Adrenal gland (tissue), 12 donors: Measurements from ENCODE around the gene RGS7. TPM values are rescaled to one million over a fixed set of nuclear protein-coding genes. Genes with fewer than 3 reads are reported as not detected.

Source experiments
- DNase-seq, 7 donors: peaks; one replicate each; pipeline ENCODE4 v3.0.0-alpha.2; 2019 to 2020
- H3K27ac ChIP-seq, 5 donors: fragments of 200-600 bp; sonication (generic) in 4 of 5; 1 replicate in 3 of 5; 2 replicates in 2 of 5; pipeline versions ENCODE4 v1.5.1 to v1.8.0; 2016 to 2020; ENCODE audit warnings: mild to moderate bottlenecking in 1 of 5
- H3K27me3 ChIP-seq: fragments of 200-600 bp; 2 replicates; pipeline ENCODE4 v1.8.0; 2021
- H3K36me3 ChIP-seq, 2 donors: fragments of 200-600 bp; replicated peaks in 1 of 2; 1 replicate in 1 of 2; 2 replicates in 1 of 2; pipeline versions ENCODE4 v1.5.1 to v1.8.0; 2018 to 2022
- H3K4me1 ChIP-seq, 2 donors: fragments of 200-600 bp; replicated peaks in 1 of 2; 1 replicate in 1 of 2; 2 replicates in 1 of 2; pipeline versions ENCODE4 v1.5.1 to v1.8.0; 2018 to 2021
- H3K4me3 ChIP-seq, 4 donors: fragments of 200-600 bp; sonication (generic) in 3 of 4; one replicate each; pipeline ENCODE4 v1.5.1; 2016 to 2018
- H3K9me3 ChIP-seq, 3 donors: fragments of 200-600 bp; sonication (generic) in 1 of 3; replicated peaks in 1 of 3; 1 replicate in 2 of 3; 2 replicates in 1 of 3; pipeline versions ENCODE4 v1.5.1 to v1.8.0; 2016 to 2021
- POLR2A ChIP-seq, 2 donors: fragments of 450-650 bp; IDR thresholded peaks; one replicate each; pipeline ENCODE4 v1.6.1; 2017; ENCODE audit warnings: antibody characterized with exemption in 2 of 2, mild to moderate bottlenecking in 2 of 2, moderate library complexity in 1 of 2
- WGBS, 4 donors: extraction: QIAGEN DNeasy Blood & Tissue Kit in 2 of 4; methylation state at CpG; one replicate each; pipeline versions ENCODE4 v1.1.5 to v1.1.7; 2013 to 2017; 5-methylcytosine and 5-hydroxymethylcytosine counted together
- intact Hi-C, 2 donors: fragments of 100-400 bp; cut with DNase I; formaldehyde crosslinking; loops; one replicate each; pipeline versions ENCODE4 v1.14.1 to v1.15.0; 2022 to 2023
- polyA plus RNA-seq, 3 donors: library from polyadenylated mRNA; stranded (reverse); fragments of 200-250 nt in 2 of 3; fragments of 350-450 nt in 1 of 3; fragmentation: Illumina TruSeq in 1 of 3; extraction: RNeasy Lipid Tissue Mini Kit (QIAGEN cat#74804) in 1 of 3; gene quantifications; one replicate each; pipeline ENCODE4 v1.2.3, GENCODE V29; 2013 to 2014
- total RNA-seq, 9 donors: library from RNA; depleted of rRNA in 4 of 9; stranded (reverse); fragments of >200 nt in 4 of 9; fragments of 120-200 nt in 1 of 9; fragmentation: NEBNext Ultra II Directional in 1 of 9; extraction: Animal tissue kit (Norgen Biotek cat#: 25700) in 1 of 9; gene quantifications; one replicate each; pipeline versions ENCODE4 v1.1.0 to v1.2.4, GENCODE V29; 2013 to 2023
- TF ChIP-seq, protein P1 (sequence below), 6 experiments: fragments of 450-650 bp in 4 of 6; fragments of 200-600 bp in 2 of 6; sonication (generic) in 1 of 6; IDR thresholded peaks; 1 replicate in 5 of 6; 2 replicates in 1 of 6; pipeline versions ENCODE4 v1.5.1 to v1.8.0; 2016 to 2021; ENCODE audit warnings: antibody characterized with exemption in 6 of 6, mild to moderate bottlenecking in 2 of 6, moderate library complexity in 1 of 6
- donor health status: healthy with polysubstance abuse.
- donor health status: Bipolar disorder and iron deficiency.
- donor health status: DM: yes; HTN: yes; CAD: no.
- donor health status: DM: no; HTN: no; CAD: no.
- donor health status: DM: no; HTN: no; CAD: no.
- donor health status: DM: yes; HTN: yes; CAD: no.

The RGS7 gene
- total and polyA plus RNA-seq, 12 donors = 1.1 to 6.1 (median 3.0) TPM

GRCh38 chr1:240801442-240801841, 555.6 kb downstream of the RGS7 start:
- 93 to 98% (median 94%) methylated on average over 3 of the region's 3 CpGs for WGBS, 4 donors
- H3K27me3 ChIP-seq = no peaks in the 10 kb centered on the region
- intact Hi-C loops = no loop called here
- DNase-seq = no peak
- H3K27ac ChIP-seq = no peak overlapping the region
- TF ChIP-seq, protein P1, sequence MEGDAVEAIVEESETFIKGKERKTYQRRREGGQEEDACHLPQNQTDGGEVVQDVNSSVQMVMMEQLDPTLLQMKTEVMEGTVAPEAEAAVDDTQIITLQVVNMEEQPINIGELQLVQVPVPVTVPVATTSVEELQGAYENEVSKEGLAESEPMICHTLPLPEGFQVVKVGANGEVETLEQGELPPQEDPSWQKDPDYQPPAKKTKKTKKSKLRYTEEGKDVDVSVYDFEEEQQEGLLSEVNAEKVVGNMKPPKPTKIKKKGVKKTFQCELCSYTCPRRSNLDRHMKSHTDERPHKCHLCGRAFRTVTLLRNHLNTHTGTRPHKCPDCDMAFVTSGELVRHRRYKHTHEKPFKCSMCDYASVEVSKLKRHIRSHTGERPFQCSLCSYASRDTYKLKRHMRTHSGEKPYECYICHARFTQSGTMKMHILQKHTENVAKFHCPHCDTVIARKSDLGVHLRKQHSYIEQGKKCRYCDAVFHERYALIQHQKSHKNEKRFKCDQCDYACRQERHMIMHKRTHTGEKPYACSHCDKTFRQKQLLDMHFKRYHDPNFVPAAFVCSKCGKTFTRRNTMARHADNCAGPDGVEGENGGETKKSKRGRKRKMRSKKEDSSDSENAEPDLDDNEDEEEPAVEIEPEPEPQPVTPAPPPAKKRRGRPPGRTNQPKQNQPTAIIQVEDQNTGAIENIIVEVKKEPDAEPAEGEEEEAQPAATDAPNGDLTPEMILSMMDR (IDR thresholded peaks at IDR 0.05) = no peak
- TF ChIP-seq POLR2A (IDR thresholded peaks at IDR 0.05) = no peak
- no peak overlapping the region for H3K4me3 ChIP-seq
- H3K9me3 ChIP-seq = no peaks in the 10 kb centered on the region
- H3K4me1 ChIP-seq = no peaks in the 10 kb centered on the region
- H3K36me3 ChIP-seq = no peaks in the 10 kb centered on the region

DNA sequence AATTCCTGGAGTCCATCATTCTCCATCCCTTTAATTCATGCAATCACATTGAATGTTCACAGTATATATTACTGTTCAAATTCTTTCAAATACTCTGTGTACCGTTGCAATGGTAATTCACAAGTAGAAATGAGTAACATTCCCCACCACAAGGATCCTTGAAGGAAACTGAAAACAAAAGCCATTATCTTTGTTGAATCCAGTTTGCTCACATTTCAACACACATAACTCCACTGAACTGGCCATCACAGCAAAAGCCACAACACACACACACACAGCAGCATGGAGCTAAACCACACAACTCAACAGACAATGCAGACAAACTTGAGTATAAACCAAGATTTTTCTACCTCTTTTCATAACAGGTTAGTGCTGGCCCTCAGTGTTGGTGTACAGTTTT, 556.7 kb downstream of the RGS7 start:
- no peak for TF ChIP-seq POLR2A (IDR thresholded peaks at IDR 0.05)
- TF ChIP-seq, protein P1 (IDR thresholded peaks at IDR 0.05) = no peak
- H3K27ac ChIP-seq = no peak overlapping the region
- no peak for DNase-seq
- no peaks in the 10 kb centered on the region for H3K9me3 ChIP-seq
- no peaks in the 10 kb centered on the region for H3K36me3 ChIP-seq
- no peaks in the 10 kb centered on the region for H3K27me3 ChIP-seq
- H3K4me3 ChIP-seq = no peak overlapping the region
- intact Hi-C loops = no loop called here
- 82 to 87% (median 85%) methylated on average over 1 of the region's 1 CpG for WGBS, 4 donors
- H3K4me1 ChIP-seq = no peaks in the 10 kb centered on the region

DNA sequence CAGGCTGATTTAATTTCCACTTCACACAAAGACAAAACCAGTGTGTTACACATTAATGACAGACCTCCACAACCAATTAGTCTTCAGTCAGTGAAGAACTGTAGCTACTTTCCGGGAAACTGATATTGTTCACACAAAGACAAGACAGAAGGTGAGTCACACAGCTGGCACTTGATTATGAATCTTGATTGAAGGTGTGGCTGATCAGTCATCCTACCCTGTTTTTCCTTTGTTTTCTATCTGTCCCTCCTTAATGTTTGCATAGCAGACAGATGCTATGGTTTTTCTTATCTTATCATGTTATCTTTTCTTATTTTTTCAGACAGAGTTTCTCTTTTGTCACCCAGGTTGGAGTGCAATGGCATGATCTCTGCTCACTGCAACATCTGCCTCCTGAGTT, 560.0 kb downstream of the RGS7 start:
- intact Hi-C loops = no loop called here
- no peak for TF ChIP-seq POLR2A (IDR thresholded peaks at IDR 0.05)
- TF ChIP-seq, protein P1 (IDR thresholded peaks at IDR 0.05) = no peak
- DNase-seq = no peak
- WGBS, 4 donors = 68 to 79% (median 74%) methylated on average over 1 of the region's 1 CpG
- Histone ChIP-seq H3K9me3 (no peaks in the 10 kb centered on the region), H3K4me3 (no peak overlapping the region), H3K27me3 (no peaks in the 10 kb centered on the region), H3K27ac (no peak overlapping the region), H3K4me1 (no peaks in the 10 kb centered on the region), H3K36me3 (no peaks in the 10 kb centered on the region)

DNA sequence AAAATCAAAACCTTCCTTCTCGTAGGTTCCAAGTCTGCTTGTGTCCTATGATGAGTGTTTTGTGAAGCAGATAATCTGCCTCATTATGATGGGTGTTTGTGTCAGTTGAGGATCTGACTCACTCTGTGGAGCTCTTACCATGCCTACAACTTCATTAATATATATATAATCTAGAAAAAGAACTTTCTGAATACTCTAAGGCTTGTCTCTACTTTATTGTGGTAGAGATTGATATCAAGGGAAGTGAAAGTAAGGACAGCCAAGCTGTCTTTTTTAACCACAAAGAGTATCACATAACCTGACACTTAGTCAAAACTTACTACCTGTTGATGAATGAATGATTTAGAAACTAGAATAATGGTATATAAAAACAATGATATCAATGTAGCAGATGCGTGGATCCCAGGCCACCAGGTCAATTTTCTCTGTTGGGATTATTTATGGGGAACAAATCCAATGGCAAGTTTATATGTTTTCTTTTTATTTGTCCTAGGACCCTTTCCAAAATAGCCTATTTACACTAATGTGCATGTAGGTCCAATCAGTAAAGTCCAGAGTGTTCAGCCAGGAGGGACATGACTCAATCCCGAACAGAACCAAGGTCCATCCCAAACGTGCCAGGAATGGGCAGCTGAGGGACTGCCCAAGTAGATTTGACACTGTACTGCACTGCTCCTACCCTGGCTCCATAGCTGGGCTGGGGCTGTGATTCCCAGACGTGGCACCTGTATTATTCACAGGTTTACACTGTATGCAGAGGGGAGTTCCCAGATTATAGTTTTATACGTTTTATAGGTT, 562.8 kb downstream of the RGS7 start:
- no peaks in the 10 kb centered on the region for H3K4me1 ChIP-seq
- TF ChIP-seq, protein P1 (IDR thresholded peaks at IDR 0.05) = no peak
- no peak for TF ChIP-seq POLR2A (IDR thresholded peaks at IDR 0.05)
- H3K36me3 ChIP-seq = no peaks in the 10 kb centered on the region
- H3K9me3 ChIP-seq = no peaks in the 10 kb centered on the region
- no peak overlapping the region for H3K27ac ChIP-seq
- no peak overlapping the region for H3K4me3 ChIP-seq
- 68 to 84% (median 74%) methylated on average over 4 to 6 of the region's 6 CpGs for WGBS, 4 donors
- no peaks in the 10 kb centered on the region for H3K27me3 ChIP-seq
- DNase-seq = no peak
- intact Hi-C loops = no loop called here
